Right renal cortex interstitium (tissue), 3 donors: ENCODE results near the gene FGF14. TPM values are rescaled to one million over a fixed set of nuclear protein-coding genes. Genes with fewer than 3 reads are reported as not detected.

ENCODE experiments used
- DNase-seq, 3 donors: peaks; one replicate each; pipeline ENCODE4 v3.0.0-alpha.2; 2013; ENCODE audit warnings: low read depth in 3 of 3, low spot score in 2 of 3
- polyA plus RNA-seq, 3 donors: library from polyadenylated mRNA; unstranded; fragments of 120-200 nt; gene quantifications; one replicate each; pipeline ENCODE4 v1.2.1, GENCODE V29; 2013; ENCODE audit not compliant: insufficient read length in 3 of 3

FGF14 gene
- polyA plus RNA-seq, 3 donors = 0.64 to 1.5 (median 0.87) TPM

GRCh38 chr13:102002287-102002686 lies 399.6 kb downstream of the FGF14 start:
- DNase-seq = peak in 1 of 3 donors; percentile 10

GRCh38 chr13:102000764-102001163 lies 401.1 kb downstream of the FGF14 start:
- no peak for DNase-seq

GRCh38 chr13:101998129-101998528 lies 403.7 kb downstream of the FGF14 start:
- no peak for DNase-seq

- DNase-seq = no peak
Observed at GRCh38 chr13:101996954-101997353, 404.9 kb downstream of the FGF14 start.

DNA sequence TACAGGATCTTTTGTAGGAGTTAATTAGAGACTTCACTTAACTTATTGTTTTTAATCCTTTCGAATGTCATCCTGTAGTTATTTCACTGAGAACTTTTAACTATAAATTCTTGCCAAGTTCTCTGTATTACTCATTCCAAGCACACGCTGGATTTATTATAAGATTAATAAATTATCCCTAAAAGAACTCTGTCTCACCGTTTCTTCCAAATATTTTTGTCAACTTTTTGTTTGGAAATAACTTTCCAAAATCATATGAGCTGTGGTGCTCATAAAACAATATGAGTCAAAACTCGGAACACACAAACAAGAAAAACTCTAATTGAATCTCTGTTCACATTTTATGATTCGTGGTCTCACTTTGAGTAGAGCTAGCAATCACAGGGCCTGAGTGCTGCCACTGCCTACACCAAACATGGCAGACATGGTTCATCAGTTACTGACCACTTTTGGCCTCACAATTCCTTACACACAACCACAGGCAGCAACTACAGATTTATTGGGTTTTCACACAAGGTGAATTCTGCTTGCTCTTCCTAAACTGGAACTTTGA lies 412.0 kb downstream of the FGF14 start:
- DNase-seq = no peak

DNA sequence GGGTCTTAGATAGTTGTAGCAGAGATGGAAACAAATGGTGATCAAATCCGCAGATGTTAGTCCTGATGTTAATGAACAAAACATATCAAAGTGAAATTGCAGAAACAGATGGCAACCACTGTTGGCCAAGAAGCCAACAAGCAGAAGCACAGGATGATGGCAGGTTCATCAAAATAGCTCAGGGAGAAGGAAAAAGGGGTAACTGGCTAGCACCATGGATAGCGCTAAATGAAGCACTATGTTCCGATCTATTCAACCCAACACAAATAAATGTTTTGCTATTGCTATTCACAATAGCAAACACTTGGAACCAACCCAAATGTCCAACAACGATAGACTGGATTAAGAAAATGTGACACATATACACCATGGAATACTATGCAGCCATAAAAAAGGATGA lies 413.7 kb downstream of the FGF14 start:
- DNase-seq = peak in 1 of 3 donors; percentile 2

DNA sequence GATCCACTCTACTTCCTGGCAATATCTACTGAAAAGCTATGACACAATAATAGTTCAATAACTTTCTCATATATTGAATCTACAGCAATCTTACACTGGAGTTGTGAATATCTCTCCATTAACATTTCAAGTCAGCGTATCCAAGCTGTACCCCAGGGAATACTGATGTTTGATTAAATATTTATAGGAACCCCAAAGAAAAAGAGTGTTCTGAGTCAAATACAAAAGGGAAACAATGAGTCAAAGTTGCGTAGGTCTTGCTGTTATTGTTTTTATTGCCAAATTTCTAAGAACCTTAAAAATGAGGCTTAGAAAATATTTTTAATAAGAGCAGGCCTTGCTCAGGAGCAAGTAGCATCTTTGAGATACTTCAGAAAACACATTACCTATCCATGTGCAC lies 415.5 kb downstream of the FGF14 start:
- no peak for DNase-seq

DNA sequence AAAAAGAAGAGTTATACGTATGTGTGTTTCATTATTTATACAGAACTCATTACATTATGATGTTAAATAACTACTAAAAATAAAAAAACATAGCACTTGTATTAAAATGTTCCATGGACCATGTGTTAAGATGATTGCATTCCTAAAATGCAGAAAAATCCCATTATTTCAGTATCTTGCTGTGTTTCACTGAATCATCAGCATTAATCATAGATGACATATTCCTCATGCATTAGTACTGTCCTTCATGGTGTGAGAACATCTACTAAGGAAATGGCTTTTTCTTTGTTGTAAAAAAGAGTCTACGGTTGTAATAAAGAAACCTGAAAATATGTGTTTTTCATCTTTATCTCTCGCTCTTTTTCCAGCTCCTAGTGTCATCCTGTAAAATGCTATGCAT lies 416.5 kb downstream of the FGF14 start:
- no peak for DNase-seq

DNA sequence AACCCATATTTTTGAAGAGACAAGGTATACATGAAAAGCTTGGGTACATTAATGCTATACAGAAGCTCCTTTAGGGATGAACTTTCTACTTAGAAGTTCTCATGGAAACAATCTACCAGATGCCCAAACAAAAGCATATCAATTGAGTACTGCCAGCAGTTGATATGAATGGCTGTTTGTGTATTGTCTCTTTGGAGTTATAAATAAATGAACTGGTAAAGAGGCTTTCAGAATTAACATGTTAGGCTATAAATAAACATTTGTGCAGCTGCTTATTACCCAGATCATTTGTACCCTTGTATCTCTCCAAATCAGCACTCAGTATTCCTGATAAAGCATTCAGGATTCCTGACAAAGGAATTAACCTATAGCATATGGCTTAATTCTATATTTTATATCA lies 418.9 kb downstream of the FGF14 start:
- no peak for DNase-seq

DNA sequence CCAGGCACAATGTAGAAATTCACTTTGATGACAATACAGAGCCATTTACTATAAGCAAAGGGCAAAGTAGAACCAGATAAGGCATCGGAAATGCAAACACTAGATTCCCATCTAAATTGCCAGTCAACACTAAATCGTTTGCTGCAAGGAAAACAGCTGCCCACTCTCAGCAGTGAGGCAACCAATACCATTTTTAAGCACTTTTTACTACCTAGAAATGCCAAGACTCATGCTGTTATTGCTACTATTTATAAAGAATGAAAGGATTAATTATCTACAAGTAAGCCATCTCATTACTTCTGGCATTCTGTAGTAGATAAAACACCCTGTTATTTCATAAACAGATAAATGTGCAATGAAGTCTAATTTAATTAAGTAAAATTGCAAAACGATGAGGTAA lies 422.0 kb downstream of the FGF14 start:
- no peak for DNase-seq

GRCh38 chr13:101978552-101979315 lies 423.1 kb downstream of the FGF14 start:
- DNase-seq = no peak

DNA sequence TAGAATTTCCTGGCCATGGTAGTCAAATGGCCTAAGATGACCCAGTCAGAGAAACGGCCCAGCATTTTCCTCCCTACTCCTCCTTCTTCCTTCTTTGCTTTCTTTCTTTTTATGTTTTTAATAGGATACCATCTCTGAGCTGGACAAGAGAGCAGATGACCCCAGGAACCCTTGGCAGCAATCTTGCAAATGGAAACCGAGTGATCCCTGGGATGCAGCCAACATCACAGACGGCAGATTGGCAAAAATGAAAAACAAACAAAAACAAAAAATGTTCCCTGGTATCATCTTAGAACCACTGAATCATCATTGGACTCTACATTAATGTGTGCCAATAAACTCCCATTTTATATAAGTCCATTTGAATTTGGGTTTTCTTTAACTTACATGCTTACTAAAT lies 424.4 kb downstream of the FGF14 start:
- DNase-seq = no peak

DNA sequence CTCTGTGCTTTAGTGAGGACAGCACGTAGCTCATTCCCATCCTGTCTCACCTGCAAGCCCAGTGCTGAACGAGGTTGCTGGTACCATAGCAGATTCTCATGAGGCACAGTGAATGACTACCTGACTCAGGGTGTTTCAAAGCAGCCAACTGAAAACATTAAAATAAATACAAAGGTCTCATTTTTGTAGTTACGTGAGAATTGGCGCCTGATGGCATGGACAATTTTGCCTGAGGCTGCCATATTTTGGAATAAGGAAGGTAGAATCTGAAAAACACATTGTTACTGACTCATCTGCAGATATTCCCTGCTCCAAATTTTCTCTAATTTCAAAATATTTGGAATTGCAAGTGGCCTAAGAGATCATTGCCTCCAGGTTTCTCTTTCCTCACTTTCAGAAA lies 429.7 kb downstream of the FGF14 start:
- DNase-seq = no peak

- no peak for DNase-seq
Observed at GRCh38 chr13:101970341-101970740, 431.5 kb downstream of the FGF14 start.

DNA sequence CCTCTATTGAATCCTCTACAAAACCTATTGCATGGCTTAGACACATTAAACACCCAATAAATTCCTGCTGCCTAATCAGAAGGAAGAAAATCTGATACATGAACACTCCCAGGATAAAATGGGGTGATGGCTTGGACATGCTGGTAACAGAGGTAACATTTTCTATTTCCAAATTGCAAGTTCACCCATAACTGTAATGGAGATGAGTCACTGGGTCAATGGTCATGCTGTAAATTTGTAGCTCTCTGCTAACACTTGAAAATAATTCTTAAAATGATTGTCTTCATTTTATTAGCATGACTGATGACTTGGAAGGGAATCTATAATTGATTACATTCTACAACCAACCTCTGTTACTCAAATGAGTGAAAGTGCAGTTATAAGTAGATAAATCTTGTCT lies 434.1 kb downstream of the FGF14 start:
- no peak for DNase-seq

- no peak for DNase-seq
Observed at GRCh38 chr13:101967216-101967615, 434.6 kb downstream of the FGF14 start.

GRCh38 chr13:101965096-101965495 lies 436.8 kb downstream of the FGF14 start:
- DNase-seq = no peak

- no peak for DNase-seq
Observed at GRCh38 chr13:101959016-101959415, 442.8 kb downstream of the FGF14 start.

GRCh38 chr13:101955764-101956163 lies 446.1 kb downstream of the FGF14 start:
- DNase-seq = no peak

- no peak for DNase-seq
Observed at GRCh38 chr13:101951114-101951513, 450.7 kb downstream of the FGF14 start.

GRCh38 chr13:101949681-101950080 lies 452.2 kb downstream of the FGF14 start:
- DNase-seq = no peak

- DNase-seq = no peak
Observed at GRCh38 chr13:101946401-101946800, 455.4 kb downstream of the FGF14 start.

DNA sequence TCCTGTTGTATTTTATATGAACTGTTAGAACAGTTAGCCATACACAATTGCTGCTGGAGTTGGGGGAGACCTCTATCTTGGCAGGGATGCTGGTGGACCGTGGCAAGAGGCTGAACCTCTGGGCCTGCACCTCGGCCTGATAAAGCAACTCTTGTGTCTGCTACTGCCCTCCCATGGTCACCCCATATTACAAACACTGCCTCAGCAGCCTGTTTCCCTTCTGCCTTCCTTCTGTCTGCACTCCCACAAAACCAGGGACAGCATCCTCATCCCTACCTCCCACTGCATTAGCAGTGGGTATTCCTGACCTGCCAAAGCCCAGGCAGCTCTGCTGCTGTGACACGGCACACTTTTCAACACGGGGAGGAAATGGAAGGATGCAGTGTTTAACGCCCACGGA lies 456.4 kb downstream of the FGF14 start:
- DNase-seq = no peak
